Hippocampal formation (tissue), 2 donors: ENCODE results near the gene CRTAP.
"Not testable (repeated sequence)": the region's sequence is repeated elsewhere in the genome, so short reads cannot be mapped to it uniquely, and the experiment has no call there.

ENCODE experiments used
- DNase-seq, 2 donors: peaks; one replicate each; lab custom pipeline; 2025; lab: John Stamatoyannopoulos, UW

Gene CRTAP

DNA sequence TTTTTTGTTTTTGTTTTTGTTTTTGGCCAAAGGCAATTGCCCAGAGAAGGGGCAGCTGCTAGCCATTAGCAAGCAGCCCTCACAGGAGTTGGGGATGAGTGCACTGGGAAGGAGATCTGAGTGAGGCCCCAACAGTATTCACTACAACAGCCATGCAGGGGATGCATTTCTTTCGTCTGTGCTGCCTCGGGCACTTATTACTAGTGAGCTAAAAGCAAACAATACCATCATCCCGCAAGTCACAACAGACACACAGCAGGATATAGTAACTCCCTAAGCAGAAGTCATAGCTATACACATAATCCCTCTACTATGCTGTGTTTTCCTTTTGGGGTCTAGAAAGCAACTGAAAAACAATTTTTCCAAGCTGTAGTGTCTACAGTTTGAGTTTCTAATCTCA lies 27.2 kb downstream of the CRTAP start:
- DNase-seq, result no peak

DNA sequence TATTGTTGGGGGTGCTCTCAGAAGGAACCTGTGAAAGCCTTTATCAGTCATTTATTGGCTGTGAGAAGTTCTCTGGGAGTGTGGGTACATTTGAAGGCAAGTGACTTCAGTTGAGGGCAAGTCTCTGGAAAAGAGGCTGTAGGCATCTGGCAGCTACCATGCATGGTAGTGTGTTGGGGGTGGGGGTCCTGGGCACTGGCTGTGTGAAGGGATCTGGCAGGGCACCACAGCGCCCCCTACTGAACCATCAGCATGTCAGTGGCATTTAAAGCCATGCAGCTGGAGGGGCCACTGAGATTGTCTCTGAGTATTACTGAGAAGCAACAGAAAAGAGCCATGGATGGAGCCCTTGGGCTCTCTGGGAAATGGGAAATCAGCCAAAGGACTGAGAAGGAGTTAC lies 30.6 kb downstream of the CRTAP start:
- no peak for DNase-seq

DNA sequence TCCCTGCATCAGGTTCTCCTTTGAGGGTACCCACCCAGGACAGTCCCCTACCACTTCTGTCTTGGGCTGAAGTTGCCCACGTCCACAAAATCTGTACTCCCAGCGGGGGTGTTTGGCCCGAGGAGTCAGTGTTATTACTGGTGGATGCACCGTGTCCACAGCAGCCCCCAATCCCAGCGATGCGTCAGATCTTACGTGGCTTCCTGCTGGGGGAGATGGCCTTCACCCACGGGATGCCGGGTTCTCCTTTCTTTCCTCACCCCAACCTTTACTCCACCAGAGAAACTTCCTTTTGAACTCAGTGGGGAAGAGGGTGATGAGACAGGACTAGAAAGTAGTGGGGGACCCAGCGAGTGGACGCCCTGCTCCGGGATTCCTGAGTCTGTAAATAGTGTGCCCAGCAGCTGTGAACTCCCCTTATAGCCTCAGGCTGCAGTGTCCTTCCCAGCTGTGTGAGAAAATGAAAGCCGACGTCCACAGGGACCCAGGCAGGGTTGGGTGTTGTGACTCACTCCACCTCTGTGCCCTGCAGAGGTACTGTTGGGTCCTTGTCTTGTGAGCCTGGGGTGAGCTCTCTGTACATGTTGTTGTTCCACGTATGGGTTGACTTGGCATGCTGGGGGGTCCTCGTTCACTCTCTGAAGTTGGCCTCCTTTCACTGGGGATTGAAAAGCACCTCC lies 31.5 kb downstream of the CRTAP start:
- no peak for DNase-seq

DNA sequence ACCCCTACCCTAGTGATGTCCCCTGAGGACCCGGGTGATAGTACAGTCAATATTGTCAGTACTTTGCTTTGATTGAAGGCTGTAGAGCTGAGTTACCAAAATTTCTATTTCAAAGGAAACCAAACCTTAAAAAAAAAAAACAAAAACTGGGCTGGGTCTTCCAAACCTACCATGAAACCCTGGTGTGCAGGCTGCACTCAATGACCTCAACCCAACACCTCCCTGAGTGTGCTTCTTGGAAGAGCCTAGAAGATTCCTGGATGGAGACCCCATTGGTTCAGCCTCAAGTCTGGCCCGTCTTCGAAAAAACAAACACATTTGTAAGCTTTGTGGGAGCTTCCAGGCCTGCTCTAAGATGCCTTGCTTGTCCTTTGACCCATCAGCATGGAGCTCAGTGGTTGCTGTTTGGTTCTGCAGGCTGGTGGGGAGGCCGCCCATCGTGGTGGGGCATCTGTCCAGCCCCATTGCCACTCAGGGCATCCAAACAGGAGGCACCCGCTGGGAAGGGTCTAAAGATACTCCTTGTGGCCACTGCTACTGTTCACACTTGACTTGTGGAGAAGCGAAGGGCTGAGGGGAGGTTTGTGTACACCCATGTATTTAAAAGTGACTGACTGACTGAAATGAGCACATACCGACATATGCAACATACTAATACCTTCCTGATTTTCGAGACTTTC lies 32.2 kb downstream of the CRTAP start:
- no peak for DNase-seq

DNA sequence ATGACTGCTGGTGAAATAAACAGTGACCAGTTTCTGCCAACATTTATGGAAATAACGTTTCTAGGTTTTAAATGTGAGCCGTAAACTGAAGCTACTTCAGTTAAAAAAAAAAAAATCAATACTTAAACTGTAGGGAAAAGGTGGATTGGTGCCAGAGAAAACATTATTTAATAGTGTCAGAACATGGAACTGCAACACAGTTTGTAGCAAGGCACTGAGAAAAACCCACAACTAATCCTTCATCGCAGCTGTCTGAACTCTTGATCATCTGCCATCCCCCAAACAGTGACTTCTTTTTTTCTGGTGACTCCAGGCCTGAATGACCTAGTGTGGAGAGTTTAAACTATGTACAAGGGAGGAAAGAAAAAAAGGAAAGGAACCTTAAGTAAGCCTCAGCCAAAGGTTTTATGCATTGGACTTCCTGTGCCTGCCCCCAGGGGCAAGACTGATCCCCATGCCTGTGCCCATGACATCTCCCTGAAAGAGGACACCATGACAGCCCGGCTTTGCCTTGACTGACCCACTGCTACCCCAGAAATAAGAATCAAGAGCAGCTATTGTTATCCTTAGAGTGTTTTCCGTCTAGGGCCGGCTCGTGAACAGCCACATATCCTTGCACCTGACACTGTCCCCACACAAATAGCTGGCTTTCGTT lies 33.1 kb downstream of the CRTAP start:
- DNase-seq, result peak; percentile 82 to 88

DNA sequence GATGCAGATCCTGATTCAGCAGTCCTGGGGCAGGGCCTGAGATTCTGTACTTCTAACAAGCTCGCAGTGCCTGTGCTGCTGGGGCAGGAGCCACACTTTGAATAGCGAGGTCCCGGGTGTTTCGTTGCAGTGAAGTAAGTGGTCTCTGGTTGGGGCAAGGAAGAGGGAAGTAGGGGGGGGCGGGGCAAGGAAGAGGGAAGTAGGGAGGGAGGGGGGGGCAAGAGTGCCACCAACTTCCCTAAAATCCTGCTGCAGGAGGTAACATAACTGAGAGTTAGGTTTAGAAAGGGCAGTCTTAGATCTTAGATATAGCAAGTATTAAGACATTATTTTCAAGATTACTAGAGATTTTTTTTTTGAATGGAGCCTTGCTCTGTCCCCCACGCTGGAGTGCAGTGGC lies 35.5 kb downstream of the CRTAP start:
- no peak for DNase-seq

DNA sequence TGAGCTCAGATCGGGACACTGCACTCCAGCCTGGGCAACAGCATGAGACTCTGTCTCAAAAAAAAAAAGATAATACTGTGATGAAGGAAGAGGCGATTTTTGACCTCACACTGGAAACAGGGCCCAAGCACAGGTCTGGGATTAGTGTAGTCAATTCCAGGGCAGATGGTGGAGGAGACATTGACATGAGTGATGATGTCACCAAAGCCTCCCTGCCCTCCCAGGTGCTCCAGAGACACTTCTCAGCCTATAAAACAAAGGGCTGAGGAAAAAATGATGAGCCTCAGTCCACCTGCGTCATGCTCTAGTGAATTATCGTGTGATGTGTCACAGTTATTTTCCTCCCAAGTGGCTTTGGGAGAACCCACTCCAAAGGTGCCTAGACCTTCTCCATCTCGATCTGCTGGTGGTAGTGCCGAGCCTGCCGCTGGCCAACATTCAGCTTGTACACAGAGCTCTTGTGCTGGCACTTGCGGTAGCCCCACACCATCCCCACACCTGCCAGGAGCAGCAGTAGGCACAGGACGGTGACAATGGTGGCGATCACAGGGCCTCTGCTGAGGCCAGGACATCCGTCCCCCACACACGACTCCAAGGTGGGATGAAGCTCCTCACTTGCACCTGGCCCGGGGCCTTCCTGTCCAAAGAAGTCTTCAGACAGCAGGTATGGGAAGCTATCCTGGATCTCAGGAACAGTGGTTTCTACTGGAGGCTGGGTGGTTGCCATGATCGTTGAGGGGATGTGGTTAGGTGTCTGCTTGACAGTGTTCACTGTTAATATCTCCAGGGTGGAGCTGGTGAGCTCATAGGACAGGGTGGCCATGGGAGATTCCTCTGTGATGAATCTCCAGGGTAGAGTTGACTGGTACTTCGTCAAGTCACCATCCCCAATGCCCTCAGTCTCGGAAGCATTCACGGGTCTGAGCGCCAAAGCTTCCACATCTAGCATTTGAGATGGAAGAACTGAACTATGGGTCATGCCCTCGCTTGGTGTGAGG lies 38.8 kb downstream of the CRTAP start:
- no peak for DNase-seq

DNA sequence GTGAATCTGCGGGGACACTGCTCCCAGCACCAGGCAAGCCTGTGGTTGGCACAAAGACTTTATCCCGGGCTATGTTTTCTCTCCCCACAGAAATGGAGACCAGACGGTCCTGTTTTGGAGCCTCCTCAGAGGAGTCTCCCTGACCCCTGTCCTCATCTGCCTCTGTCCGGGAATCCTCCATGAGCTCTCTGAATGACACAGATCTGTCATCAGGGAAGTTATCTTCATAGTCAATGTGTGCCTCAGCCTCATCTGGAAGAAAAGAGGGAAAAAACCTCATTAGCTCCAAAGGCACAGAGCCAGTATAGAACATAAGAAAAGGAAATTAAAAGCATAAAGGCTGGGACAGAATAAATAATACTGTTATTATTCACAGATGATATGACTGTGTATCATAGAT lies 40.0 kb downstream of the CRTAP start:
- no peak for DNase-seq

DNA sequence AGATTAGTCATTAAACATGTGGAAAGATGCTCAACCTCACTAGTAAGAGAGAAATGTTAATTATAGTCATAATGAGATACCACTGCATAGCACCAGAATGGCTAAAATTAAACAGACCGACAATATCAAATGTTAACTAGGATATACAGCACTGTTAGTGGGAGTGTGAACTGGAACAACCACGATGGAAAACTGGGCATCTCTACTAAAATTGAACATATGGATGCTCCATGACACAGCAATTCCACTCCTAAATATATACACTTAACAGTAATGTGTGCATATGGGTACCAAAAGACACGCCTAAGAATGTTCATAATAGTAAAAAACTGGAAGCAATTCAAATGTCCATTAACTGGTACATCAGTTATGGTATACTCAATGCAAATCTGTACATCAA lies 41.5 kb downstream of the CRTAP start:
- DNase-seq, result no peak

DNA sequence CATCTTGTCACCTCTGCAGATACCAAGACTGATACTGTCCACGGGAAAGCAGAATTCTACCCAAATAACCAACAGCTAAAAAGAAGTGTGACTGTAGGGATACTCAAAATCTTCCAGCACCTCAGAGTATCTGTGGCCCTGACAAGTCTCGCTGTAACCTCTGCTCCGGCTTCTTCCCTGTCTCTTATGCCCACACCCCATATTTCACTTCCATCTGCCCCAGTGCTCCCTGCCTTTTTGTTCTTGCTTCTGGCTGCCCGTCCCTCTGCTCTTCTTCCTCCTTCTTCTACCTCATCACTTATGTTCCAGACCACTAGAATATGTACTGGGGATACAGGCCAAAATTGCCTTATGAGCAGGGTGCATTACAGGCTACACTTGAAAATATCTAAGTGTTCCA lies 45.4 kb downstream of the CRTAP start:
- no peak for DNase-seq

DNA sequence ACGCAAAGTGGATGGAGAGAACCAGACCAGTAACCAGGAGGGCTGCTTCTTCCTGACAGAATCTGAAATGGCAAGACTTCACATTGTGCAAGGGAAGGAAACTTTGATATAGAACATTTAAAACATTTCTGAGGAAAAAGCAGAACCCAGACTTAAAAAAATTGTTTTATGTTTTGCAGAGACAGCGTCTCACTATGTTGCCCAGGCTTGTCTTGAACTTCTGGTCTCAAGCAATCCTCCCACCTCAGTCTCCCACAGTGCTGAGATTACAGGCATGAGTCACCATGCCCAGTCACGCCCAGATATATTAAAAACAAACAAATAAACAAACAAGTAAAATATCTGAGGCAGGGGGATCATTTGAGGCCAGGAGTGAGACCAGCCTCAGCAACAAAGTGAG lies 46.2 kb downstream of the CRTAP start:
- no peak for DNase-seq

DNA sequence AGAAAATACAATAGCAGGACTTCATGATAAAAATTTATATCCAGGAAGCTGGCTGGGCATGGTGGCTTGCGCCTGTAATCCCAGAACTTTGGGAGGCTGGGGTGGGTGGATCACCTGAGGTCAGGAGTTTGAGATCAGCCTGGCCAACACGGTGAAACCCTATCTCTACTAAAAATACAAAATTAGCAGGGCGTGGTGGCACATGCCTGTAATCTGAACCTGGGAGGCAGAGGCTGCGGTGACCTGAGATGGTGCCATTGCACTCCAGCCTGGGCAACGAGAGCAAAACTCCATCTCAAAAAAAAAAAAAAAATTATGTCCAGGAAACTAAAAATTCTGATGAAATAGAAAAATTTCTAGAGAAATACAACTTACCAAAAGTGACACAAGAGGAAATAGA lies 48.8 kb downstream of the CRTAP start:
- not testable (repeated sequence) for DNase-seq

DNA sequence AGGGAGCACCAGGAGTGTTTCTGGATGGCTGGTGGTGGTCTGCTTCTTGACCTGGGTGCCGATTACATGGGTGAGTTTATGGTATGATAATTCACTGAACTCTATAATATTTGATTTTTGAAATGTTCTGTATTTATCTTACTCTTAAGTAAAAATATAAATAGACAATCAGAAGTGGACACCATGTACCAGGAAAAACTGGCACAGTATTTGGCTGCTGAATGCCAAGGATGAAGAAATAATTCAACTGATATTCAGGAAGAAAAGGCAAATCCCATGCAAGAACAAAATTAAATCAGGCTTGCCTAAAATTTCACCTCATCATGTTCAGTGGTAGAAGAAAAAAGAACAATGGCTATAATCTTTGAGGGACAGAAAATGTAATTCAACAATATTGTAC lies 51.6 kb downstream of the CRTAP start:
- DNase-seq, result no peak

DNA sequence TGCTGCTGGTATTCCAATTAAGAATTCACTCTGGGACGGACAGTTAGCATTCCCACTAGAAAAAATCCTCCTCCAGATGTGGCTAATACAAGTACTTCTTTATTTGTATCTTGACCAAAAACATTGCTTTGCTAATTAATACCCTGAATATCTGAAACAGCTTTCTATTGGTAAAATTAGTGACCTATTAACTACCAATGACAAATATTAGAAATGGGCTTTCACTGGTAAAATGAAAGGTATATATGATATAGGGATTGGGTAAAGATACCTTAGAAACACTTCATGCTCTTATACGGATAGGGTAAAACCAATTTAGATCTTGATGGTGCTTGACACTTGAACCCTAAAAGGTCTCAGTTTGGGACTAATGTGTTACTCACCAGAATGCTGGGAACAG lies 52.3 kb downstream of the CRTAP start:
- DNase-seq, result no peak

DNA sequence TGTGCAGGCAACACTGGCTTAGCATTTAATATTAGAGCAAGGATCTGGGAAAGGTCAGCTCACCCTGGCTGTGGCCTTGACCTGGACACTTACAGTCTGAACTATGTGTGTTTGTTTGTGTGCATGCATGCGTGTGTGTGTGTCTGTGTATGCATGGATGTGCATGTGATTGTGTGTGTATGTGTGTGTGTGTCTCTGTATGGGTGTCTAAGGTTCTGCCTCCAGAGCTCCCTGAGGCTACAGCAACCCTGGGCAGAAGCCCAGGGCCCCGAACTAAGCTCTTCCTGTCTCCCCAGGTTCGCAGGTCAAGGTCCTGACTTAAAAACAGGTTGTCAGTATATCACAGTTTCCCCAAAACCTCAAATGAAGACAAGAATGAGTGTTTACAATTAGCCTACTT lies 53.5 kb downstream of the CRTAP start:
- DNase-seq, result no peak

DNA sequence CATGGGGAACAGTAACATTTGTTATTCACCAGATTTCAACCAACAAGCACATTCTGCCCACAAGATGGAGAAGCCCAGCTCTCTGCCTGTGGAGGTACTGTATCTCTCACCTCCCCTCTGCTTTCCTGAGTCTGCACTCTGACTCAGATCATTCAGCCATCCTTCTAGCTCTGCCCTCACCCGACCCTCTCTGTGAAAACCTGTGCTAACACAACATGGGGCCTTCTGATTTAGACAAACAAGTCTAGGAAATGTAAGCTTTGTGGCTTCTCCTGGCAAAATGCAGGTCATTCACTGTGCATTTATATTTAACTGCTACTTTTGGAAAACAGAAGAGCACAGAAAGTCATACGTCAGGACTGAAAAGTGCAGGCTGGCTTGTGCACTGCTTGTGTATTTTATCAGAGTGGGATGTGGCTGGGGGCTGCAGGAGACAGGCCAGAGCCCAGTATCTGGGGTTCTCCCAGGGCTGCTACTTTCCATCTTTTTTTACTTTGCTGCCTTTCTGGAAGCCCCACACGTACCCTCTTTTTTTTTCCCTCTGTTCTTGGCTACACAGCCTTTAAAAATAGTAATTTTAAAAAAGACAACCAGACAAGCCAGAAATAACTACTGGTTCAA lies 54.0 kb downstream of the CRTAP start:
- DNase-seq, result no peak

DNA sequence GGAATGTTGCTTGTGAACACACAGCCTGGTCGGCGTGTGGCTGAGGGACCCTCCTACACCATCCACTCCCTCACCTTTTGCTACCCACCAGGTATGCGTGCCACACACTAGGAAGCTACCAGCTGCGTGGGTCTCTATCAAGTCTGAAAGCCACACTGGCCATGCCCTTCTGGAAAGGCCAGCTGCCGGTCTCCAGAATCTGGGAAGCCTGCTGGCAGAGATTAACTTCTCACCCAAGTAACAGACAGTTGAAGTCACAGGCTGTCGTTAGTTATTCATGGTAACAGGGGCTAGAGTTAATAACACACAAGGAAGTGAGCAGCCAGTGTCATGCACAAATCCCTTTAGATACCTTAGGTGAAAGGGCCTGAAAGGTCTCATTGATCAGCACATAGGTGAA lies 56.7 kb downstream of the CRTAP start:
- no peak for DNase-seq

DNA sequence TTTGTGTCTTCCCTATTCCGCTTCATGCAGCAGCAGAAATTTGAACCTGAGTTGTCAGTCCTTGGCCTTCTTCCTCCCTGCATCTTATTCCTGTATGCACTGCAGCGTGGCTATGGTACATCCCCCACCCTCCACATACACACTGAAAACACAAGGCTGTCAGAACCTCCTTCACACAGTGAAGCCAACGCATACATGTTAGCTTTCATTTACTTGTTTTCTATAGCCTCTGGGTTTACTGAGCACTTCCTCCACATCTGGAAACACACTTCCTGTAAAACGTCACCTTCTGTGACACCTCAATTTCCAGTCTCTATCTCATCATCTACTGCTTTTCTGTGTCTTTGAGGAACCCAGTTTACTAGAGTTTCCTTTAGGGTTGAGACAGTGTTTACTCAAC lies 57.8 kb downstream of the CRTAP start:
- DNase-seq, result no peak

DNA sequence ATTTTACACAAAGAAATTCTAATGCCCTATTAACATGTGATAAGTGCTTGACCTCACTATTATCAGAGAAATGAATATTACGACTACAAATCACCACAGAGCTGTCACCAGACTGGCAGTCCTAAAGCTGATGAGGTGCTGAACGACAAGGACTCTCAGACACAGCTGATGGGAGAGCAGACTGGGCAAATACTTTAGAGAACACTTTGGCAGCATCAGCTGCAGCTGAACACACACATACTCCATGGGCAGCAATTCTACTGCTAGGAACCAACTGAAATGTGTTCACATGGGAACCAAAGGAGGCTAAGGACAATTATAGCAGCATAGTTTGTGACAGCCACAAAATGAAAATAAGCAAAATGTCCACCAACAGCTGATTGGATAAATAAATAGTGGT lies 59.3 kb downstream of the CRTAP start:
- DNase-seq, result no peak

DNA sequence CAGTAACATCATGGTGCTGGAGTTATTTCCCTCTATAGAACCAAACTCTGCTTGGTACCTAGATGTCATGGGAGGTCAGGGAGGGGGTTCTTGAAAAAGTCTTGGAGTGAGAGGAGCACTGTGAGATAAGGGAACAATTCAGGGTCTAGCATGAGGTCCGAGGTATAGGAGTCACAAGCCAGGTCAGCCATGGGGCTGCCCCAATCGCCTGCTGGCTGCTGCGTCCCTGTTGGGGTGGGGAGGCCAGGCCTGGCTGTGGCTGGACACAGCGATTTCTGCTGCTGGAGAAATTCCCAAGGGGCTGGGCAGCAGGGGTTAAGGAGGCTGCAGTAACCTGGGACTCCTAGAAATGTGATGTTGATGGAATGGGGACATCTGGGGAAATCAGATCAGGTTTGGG lies 59.9 kb downstream of the CRTAP start:
- DNase-seq, result no peak

DNA sequence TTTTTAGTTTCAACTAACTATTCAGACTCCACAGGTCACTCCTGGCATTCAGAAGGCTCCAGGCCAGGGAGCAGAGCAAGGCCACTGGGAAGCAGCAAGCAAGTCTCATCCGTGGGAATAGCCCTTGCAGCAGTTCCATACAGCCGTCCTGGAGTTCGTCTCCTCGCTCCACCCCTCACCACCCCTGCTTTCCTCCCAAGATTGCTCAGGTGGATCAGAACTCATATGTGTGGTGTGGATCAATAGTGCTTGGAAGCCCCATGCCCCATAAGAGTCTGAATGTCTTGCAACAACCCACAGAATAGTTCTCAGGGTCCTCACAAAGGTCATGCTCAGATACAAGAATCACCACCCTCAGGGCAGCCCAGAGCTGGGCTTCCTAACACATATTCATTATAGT lies 60.3 kb downstream of the CRTAP start:
- DNase-seq, result no peak
